GM19043 (cell line): ENCODE data around the gene TOX3.

Experiments
- ATAC-seq: cut with Tn5 transposase; IDR thresholded peaks from one replicate; pipeline ENCODE4 v1.9.1; 2021; ENCODE audit warnings: low read depth; ENCODE audit not compliant: unreplicated experiment

TOX3 gene

DNA sequence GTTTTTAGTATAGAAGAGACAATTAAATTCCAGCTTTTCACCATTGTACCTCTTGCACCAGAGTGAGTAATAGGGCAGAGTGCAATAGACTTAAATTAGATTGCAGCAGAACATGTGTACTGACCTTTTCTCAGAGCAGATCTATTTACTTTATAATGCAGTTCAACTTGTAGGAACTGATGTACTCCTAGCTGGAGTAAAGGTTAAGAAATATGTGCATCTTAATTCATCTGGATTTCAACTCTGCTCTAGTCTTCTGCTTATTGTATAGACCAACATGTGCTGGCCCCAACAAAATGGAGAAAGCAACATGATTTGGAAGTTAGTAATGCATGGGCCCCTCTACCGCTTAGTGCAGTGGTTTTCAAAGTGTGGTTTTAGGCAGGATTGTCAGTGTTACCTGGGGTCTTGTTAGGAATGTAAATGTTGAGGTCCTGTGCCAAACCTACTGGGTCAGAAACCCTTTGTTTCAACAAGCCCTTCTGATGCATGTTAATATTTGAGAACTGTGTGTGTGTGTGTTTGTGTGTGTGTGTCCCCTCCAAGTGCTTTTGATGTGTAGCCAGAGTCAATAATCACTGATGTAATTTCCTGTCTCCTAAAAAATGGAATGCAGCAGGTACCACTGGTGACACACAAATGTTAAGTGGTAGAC lies 138.6 kb downstream of the TOX3 start:
- ATAC-seq: no peak

GRCh38 chr16:52407778-52408177 lies 139.2 kb downstream of the TOX3 start:
- no peak for ATAC-seq

DNA sequence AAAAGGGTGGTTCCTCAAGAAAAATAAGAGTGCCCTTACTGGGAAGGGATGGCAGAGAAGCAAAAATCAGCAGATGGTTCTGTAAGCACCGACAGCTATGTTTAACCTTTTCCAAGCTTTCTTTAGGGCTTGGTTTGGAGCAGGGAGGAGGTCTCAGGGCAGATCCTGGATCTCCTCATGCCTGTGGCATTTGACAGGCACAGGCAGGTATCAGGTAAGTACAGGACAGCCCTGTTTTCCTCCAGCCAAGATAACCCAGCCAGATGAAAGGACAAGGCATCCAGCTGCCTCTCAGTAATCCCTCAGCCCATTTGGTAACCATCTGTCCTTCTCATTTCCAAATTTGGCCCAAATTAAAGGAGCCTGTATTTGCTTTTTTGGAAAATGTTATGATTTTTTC lies 141.5 kb downstream of the TOX3 start:
- ATAC-seq: no peak

DNA sequence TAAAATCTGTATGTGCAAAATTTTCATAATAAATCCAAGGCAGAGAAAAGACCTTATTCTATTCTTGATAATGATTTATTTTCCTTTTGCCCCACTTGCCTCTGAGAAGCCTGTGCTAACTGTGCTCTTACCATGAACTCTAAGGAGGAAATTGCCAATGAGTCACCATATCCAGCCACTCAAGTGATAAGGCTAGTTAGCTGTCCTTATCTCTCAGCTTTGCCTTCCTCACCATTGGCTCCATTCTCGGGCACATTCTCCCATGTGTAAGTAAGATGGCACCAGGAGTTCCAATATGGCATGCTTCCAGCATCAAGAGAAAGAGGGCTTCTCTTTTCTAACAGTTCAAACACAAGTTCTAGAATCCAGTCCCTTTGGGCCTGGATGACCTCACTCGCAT lies 142.4 kb downstream of the TOX3 start:
- no peak for ATAC-seq

GRCh38 chr16:52399116-52399515 lies 147.8 kb downstream of the TOX3 start:
- no peak for ATAC-seq

DNA sequence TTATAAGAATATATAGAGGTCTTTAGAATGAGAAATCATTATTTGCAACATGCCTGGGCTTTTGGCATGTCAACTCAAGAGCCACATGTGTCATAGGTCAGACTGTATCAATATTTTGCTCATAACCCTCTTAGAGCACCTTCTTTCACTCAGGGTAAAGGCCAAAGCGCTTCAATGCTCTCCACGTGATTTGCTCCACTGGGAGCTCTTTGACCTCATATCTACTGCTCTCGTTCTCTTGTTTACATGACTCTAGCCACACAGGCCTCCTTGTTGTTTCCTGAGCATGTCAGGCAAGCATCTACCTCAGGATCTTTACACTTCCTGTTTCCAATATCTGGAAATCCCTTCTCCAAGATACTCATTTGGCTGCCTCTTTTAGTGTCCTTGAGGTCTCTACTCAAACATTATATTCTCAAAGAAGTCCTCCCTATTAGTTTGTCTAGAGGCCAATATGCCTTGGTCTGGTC lies 148.4 kb downstream of the TOX3 start:
- ATAC-seq: no peak

GRCh38 chr16:52398021-52398420 lies 148.9 kb downstream of the TOX3 start:
- no peak for ATAC-seq

GRCh38 chr16:52393448-52393847 lies 153.5 kb downstream of the TOX3 start:
- ATAC-seq: no peak

GRCh38 chr16:52389045-52389444 lies 157.9 kb downstream of the TOX3 start:
- no peak for ATAC-seq
